Naive thymus-derived CD8-positive, alpha-beta T cell (primary cell): ENCODE data around the gene IL3. TPM values are rescaled to one million over a fixed set of nuclear protein-coding genes. Genes with fewer than 3 reads are reported as not detected.

Source experiments
- ATAC-seq, 2 donors: fragments of 150-1000 bp; cut with Tn5 transposase in 1 of 2; sonication (Bioruptor Pico), chemical (Tn5 transposase) in 1 of 2; 1 replicate in 1 of 2; 2 replicates in 1 of 2; pipeline ENCODE4 v1.10.0; 2021; ENCODE audit warnings: mild to moderate bottlenecking in 2 of 2, moderate library complexity in 2 of 2
- POLR2A ChIA-PET: fragments of 350-600 bp; sonication (Branson Sonifier 250); formaldehyde crosslinking; loops from one replicate; lab custom pipeline; 2021; ENCODE audit warnings: antibody characterized with exemption; lab: Charles Lee
- DNase-seq, 10 donors: peaks; one replicate each; pipeline versions ENCODE4 v3.0.0 to v3.0.0-alpha.2; 2020 to 2022
- H3K27ac Mint-ChIP-seq, 10 donors: one replicate each; pipeline ENCODE4 v1.8.0; 2020 to 2022; ENCODE audit warnings: mild to moderate bottlenecking in 10 of 10, mixed read lengths in 10 of 10, moderate library complexity in 4 of 10, inconsistent platforms in 1 of 10
- H3K27me3 Mint-ChIP-seq, 5 donors: one replicate each; pipeline ENCODE4 v1.8.0; 2021 to 2022; ENCODE audit warnings: mixed read lengths in 5 of 5
- H3K36me3 Mint-ChIP-seq, 3 donors: one replicate each; pipeline ENCODE4 v1.8.0; 2020 to 2022; ENCODE audit warnings: mixed read lengths in 3 of 3, mild to moderate bottlenecking in 2 of 3, inconsistent platforms in 1 of 3
- H3K4me1 Mint-ChIP-seq, 4 donors: one replicate each; pipeline ENCODE4 v1.8.0; 2021 to 2022; ENCODE audit warnings: mixed read lengths in 4 of 4
- H3K4me3 Mint-ChIP-seq, 10 donors: one replicate each; pipeline ENCODE4 v1.8.0; 2020 to 2022; ENCODE audit warnings: mild to moderate bottlenecking in 10 of 10, mixed read lengths in 10 of 10, moderate library complexity in 6 of 10, inconsistent platforms in 1 of 10
- H3K9me3 Mint-ChIP-seq, 9 donors: one replicate each; pipeline ENCODE4 v1.8.0; 2020 to 2022; ENCODE audit warnings: mixed read lengths in 9 of 9, mild to moderate bottlenecking in 3 of 9, inconsistent platforms in 1 of 9, moderate library complexity in 1 of 9
- polyA plus RNA-seq, 3 donors: library from polyadenylated mRNA; unstranded; fragments of 300-500 nt; fragmentation: Illumina TruSeq; gene quantifications; one replicate each; pipeline ENCODE4 v1.2.3, GENCODE V29; 2021
- total RNA-seq, 8 experiments: library from RNA in 2 of 8; stranded (reverse) in 2 of 8; gene quantifications; one replicate each; pipeline ENCODE4 v1.2.3 and lab custom pipeline; 2021 to 2026

Gene IL3
- total and polyA plus RNA-seq, 5 experiments from 2014 or later = not detected

- peak in 1 of 10 donors; percentile 14 for DNase-seq
- H3K9me3 Mint-ChIP-seq = no peaks in the 10 kb centered on the region
- no peak overlapping the region for H3K4me3 Mint-ChIP-seq
- peaks cover 0 to 2% (median 0%) of the 10 kb centered on the region in 3 donors for H3K36me3 Mint-ChIP-seq
- peaks cover 0 to 17% (median 4%) of the 10 kb centered on the region in 5 donors for H3K27me3 Mint-ChIP-seq
- H3K27ac Mint-ChIP-seq = peak overlapping the region in 2 of 10 donors; percentile 8 to 50
- POLR2A ChIA-PET = no interaction called here
- peaks cover 12 to 39% (median 35%) of the 10 kb centered on the region in 4 donors for H3K4me1 Mint-ChIP-seq
- no peak for ATAC-seq
These were observed 6.3 kb upstream of the IL3 start for GRCh38 chr5:132054031-132054696.

- Mint-ChIP-seq H3K36me3 (peaks cover 0 to 2% (median 0%) of the 10 kb centered on the region in 3 donors), H3K4me3 (no peak overlapping the region), H3K27ac (peak overlapping the region in 2 of 10 donors; percentile 8 to 11), H3K4me1 (peaks cover 14 to 39% (median 36%) of the 10 kb centered on the region in 4 donors), H3K9me3 (no peaks in the 10 kb centered on the region), H3K27me3 (peaks cover 0 to 17% (median 4%) of the 10 kb centered on the region in 5 donors)
- DNase-seq = peak in 2 of 10 donors; percentile 16 to 34
- ATAC-seq = no peak
- POLR2A ChIA-PET = no interaction called here
These were observed 5.6 kb upstream of the IL3 start for GRCh38 chr5:132054697-132055440.

GRCh38 chr5:132055441-132055807 lies 5.0 kb upstream of the IL3 start:
- peaks cover 0 to 14% (median 4%) of the 10 kb centered on the region in 5 donors for H3K27me3 Mint-ChIP-seq
- peak overlapping the region in 3 of 10 donors; percentile 11 to 65 (median 48) for H3K27ac Mint-ChIP-seq
- ATAC-seq = no peak
- no peak overlapping the region for H3K4me3 Mint-ChIP-seq
- POLR2A ChIA-PET = no interaction called here
- H3K4me1 Mint-ChIP-seq = peaks cover 15 to 40% (median 37%) of the 10 kb centered on the region in 4 donors
- peaks cover 0 to 2% (median 0%) of the 10 kb centered on the region in 3 donors for H3K36me3 Mint-ChIP-seq
- peak in 1 of 10 donors; percentile 10 for DNase-seq
- no peaks in the 10 kb centered on the region for H3K9me3 Mint-ChIP-seq

DNA sequence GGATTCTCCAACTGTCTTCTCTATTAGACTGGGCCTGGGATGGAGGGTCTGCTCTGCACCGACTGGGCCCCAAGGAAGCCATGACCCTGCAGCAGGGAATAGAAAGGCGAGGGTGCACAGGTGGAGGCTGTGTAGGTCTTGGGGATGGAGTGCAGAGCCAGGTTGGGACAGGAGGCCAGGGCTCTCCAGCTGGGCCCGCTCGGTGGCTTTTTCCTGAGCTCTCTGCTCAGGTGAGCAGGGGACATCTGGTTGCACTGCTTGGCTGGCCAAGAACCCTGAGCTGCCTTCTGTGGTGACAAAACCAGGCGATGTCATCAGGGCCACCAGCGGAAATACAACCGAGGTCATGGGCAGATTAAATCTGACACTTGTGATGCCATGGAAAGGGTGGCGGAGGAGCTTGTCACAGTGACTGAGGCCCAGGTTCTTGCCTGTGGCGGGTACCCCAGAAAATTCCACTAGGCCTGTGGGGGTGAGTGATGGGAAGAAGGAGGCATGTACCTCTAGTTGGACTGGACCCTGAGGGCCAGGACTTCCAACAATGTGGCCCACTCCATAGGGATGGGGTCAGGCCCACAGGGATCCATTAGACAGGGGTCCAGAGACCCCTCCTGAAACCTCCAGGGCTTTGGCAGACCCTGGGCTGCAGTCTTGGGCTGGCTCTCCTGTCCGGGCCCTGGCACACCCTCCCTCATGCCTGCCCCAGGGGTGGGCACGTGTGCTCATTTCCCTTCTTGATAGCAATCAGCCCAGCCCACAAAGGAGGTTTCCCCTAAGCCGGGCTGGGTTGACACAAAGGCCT lies 4.4 kb upstream of the IL3 start:
- ATAC-seq (peak; percentile 42 to 84), DNase-seq (peak in 5 of 10 donors; percentile 13 to 58 (median 23))
- Mint-ChIP-seq H3K27me3 (peaks cover 0 to 8% (median 0%) of the 10 kb centered on the region in 5 donors), H3K27ac (peak overlapping the region in 3 of 10 donors; percentile 44 to 65 (median 65)), H3K4me1 (peaks cover 17 to 40% (median 37%) of the 10 kb centered on the region in 4 donors), H3K36me3 (peaks cover 0 to 2% (median 0%) of the 10 kb centered on the region in 3 donors), H3K9me3 (no peaks in the 10 kb centered on the region), H3K4me3 (peak overlapping the region in 2 of 10 donors; percentile 25 to 53)
- POLR2A ChIA-PET = no interaction called here

DNA sequence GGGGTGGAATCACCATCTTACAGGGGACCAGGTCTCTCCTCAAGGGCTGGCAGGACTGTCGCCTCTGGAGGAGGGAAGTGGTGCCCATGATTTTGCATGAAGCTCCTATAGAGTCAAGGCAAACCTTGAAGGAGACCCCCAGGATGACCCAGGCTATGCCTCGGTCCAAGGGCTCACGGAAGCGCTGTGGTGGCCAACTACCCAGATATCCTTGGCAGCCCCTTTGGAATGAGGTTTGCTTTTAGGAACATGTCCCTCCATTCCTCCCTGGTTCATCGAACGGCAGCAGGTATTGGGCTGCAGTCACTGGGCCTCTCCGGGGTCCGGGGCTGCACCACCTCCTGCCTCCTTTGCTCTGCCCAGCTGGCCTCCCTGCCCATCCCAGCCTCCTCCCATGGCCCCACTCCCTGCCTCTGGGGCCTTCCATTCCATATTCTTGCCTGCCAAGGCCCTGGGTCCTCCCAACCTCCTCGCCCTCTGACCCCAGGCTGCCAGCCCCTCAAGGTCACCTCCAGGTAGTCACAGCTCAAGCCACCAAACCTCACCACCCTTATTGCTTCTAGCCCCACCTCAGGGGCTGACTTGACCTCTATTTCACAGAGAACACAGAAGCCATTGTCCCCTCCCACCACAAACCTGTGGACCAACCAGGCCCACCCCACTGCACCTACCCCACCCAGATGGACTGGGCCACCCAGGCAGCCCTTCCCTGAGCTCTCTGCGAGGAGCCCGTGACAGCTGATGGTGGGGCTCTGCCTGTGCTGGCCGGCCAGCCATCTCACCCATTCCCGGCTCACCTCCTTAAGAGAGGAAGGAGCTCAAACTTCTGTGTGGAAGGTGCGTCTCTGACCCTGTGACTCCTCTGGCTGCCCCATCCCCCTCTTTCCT lies 3.6 kb upstream of the IL3 start:
- Mint-ChIP-seq H3K4me1 (peaks cover 17 to 40% (median 37%) of the 10 kb centered on the region in 4 donors), H3K9me3 (no peaks in the 10 kb centered on the region), H3K4me3 (peak overlapping the region in 3 of 10 donors; percentile 23 to 70 (median 34)), H3K27me3 (no peaks in the 10 kb centered on the region), H3K36me3 (peaks cover 0 to 2% (median 0%) of the 10 kb centered on the region in 3 donors), H3K27ac (peak overlapping the region in 6 of 10 donors; percentile 3 to 83 (median 46))
- ATAC-seq = no peak
- POLR2A ChIA-PET = no interaction called here
- peak in 2 of 10 donors; percentile 17 to 42 for DNase-seq

GRCh38 chr5:132057498-132058255 lies 2.8 kb upstream of the IL3 start:
- DNase-seq (peak in 2 of 10 donors; percentile 13 to 35), ATAC-seq (peak in 1 of 2 donors; percentile 37)
- Mint-ChIP-seq H3K9me3 (no peaks in the 10 kb centered on the region), H3K27me3 (no peaks in the 10 kb centered on the region), H3K4me3 (peak overlapping the region in 3 of 10 donors; percentile 23 to 70 (median 34)), H3K27ac (peak overlapping the region in 6 of 10 donors; percentile 3 to 83 (median 42)), H3K36me3 (no peaks in the 10 kb centered on the region), H3K4me1 (peaks cover 17 to 40% (median 37%) of the 10 kb centered on the region in 4 donors)
- POLR2A ChIA-PET = no interaction called here

GRCh38 chr5:132058646-132059042 lies 1.8 kb upstream of the IL3 start:
- DNase-seq (peak in 1 of 10 donors; percentile 10), ATAC-seq (no peak)
- Mint-ChIP-seq H3K4me3 (no peak overlapping the region), H3K36me3 (no peaks in the 10 kb centered on the region), H3K27ac (no peak overlapping the region), H3K4me1 (peaks cover 17 to 46% (median 41%) of the 10 kb centered on the region in 4 donors), H3K9me3 (no peaks in the 10 kb centered on the region), H3K27me3 (no peaks in the 10 kb centered on the region)
- POLR2A ChIA-PET = no interaction called here

- POLR2A ChIA-PET = no interaction called here
- Mint-ChIP-seq H3K9me3 (no peaks in the 10 kb centered on the region), H3K4me1 (peaks cover 17 to 45% (median 43%) of the 10 kb centered on the region in 4 donors), H3K27ac (peak overlapping the region in 4 of 10 donors; percentile 21 to 49 (median 38)), H3K27me3 (no peaks in the 10 kb centered on the region), H3K4me3 (no peak overlapping the region), H3K36me3 (no peaks in the 10 kb centered on the region)
- DNase-seq (peak in 1 of 10 donors; percentile 14), ATAC-seq (no peak)
These were observed 1.3 kb upstream of the IL3 start for GRCh38 chr5:132059043-132059695.

- no peaks in the 10 kb centered on the region for H3K36me3 Mint-ChIP-seq
- ATAC-seq = no peak
- H3K27ac Mint-ChIP-seq = peak overlapping the region in 3 of 10 donors; percentile 21 to 40 (median 38)
- DNase-seq = peak in 2 of 10 donors; percentile 6 to 45
- peaks cover 16 to 43% (median 39%) of the 10 kb centered on the region in 4 donors for H3K4me1 Mint-ChIP-seq
- H3K9me3 Mint-ChIP-seq = no peaks in the 10 kb centered on the region
- POLR2A ChIA-PET = no interaction called here
- H3K4me3 Mint-ChIP-seq = no peak overlapping the region
- H3K27me3 Mint-ChIP-seq = no peaks in the 10 kb centered on the region
These were observed 557 bp upstream of the IL3 start for GRCh38 chr5:132059696-132060500.
